ENCODE measurements around the gene CRACR2B.

The CRACR2B gene

GRCh38 chr11:826836-827145 lies 928 bp upstream of the CRACR2B start:
- H3K27ac Mint-ChIP-seq: no peak overlapping the region
- H3K4me3 Mint-ChIP-seq: peak overlapping the region; percentile 66
- ATAC-seq: peak; percentile 14
- peaks cover 11% of the 10 kb centered on the region for H3K36me3 Mint-ChIP-seq
- H3K4me1 Mint-ChIP-seq: peaks cover 57% of the 10 kb centered on the region
- peaks cover 16% of the 10 kb centered on the region for H3K27me3 Mint-ChIP-seq
- H3K9me3 Mint-ChIP-seq: no peaks in the 10 kb centered on the region

GRCh38 chr11:827146-827896 lies 398 bp upstream of the CRACR2B start:
- peaks cover 21% of the 10 kb centered on the region for H3K27me3 Mint-ChIP-seq
- H3K4me3 Mint-ChIP-seq: peak overlapping the region; percentile 79
- peak; percentile 58 for ATAC-seq
- peak overlapping the region; percentile 57 for H3K27ac Mint-ChIP-seq
- H3K4me1 Mint-ChIP-seq: peaks cover 57% of the 10 kb centered on the region
- no peaks in the 10 kb centered on the region for H3K9me3 Mint-ChIP-seq
- peaks cover 11% of the 10 kb centered on the region for H3K36me3 Mint-ChIP-seq

- no peak for ATAC-seq
- Mint-ChIP-seq H3K4me1 (peaks cover 56% of the 10 kb centered on the region), H3K27me3 (peaks cover 23% of the 10 kb centered on the region), H3K9me3 (no peaks in the 10 kb centered on the region), H3K4me3 (peak overlapping the region; percentile 79), H3K27ac (peak overlapping the region; percentile 48), H3K36me3 (peaks cover 11% of the 10 kb centered on the region)
Measured at GRCh38 chr11:828506-829175, 922 bp downstream of the CRACR2B start.

GRCh38 chr11:829176-829846 lies 1.6 kb downstream of the CRACR2B start:
- peak; percentile 22 for ATAC-seq
- Mint-ChIP-seq H3K27me3 (peaks cover 23% of the 10 kb centered on the region), H3K27ac (peak overlapping the region; percentile 48), H3K4me3 (peak overlapping the region; percentile 79), H3K4me1 (peaks cover 63% of the 10 kb centered on the region), H3K36me3 (peaks cover 11% of the 10 kb centered on the region), H3K9me3 (no peaks in the 10 kb centered on the region)

GRCh38 chr11:829847-830294 lies 2.2 kb downstream of the CRACR2B start:
- Mint-ChIP-seq H3K4me1 (peaks cover 65% of the 10 kb centered on the region), H3K36me3 (peaks cover 8% of the 10 kb centered on the region), H3K9me3 (no peaks in the 10 kb centered on the region), H3K4me3 (peak overlapping the region; percentile 79), H3K27ac (no peak overlapping the region), H3K27me3 (peaks cover 23% of the 10 kb centered on the region)
- ATAC-seq: peak; percentile 0

GRCh38 chr11:830295-831117 lies 2.8 kb downstream of the CRACR2B start:
- Mint-ChIP-seq H3K36me3 (peaks cover 1% of the 10 kb centered on the region), H3K27ac (no peak overlapping the region), H3K4me3 (peak overlapping the region; percentile 79), H3K27me3 (peaks cover 23% of the 10 kb centered on the region), H3K9me3 (no peaks in the 10 kb centered on the region), H3K4me1 (peaks cover 65% of the 10 kb centered on the region)
- ATAC-seq: peak; percentile 75

- H3K4me3 Mint-ChIP-seq: peak overlapping the region; percentile 59
- no peak overlapping the region for H3K27ac Mint-ChIP-seq
- no peak for ATAC-seq
- peaks cover 65% of the 10 kb centered on the region for H3K4me1 Mint-ChIP-seq
- H3K27me3 Mint-ChIP-seq: peaks cover 23% of the 10 kb centered on the region
- no peaks in the 10 kb centered on the region for H3K9me3 Mint-ChIP-seq
- H3K36me3 Mint-ChIP-seq: no peaks in the 10 kb centered on the region
Measured at GRCh38 chr11:831118-831864, 3.6 kb downstream of the CRACR2B start.

- Mint-ChIP-seq H3K4me3 (peak overlapping the region; percentile 63), H3K27me3 (peaks cover 23% of the 10 kb centered on the region)
Measured at GRCh38 chr11:831961-832528, 4.3 kb downstream of the CRACR2B start.

GRCh38 chr11:832529-833113 lies 4.9 kb downstream of the CRACR2B start, which contains the start of gene CD151:
Gene CD151, plus strand, starts transcription at chr11:832952. Its CDS starts 3,118 bp downstream, at chr11:836070.
- Mint-ChIP-seq H3K9me3 (no peaks in the 10 kb centered on the region), H3K27me3 (peaks cover 23% of the 10 kb centered on the region), H3K27ac (peak within 1 kb of the TSS; percentile 62), H3K36me3 (peaks cover 4% of the 10 kb centered on the region), H3K4me3 (peak within 1 kb of the TSS; percentile 74), H3K4me1 (peaks cover 61% of the 10 kb centered on the region)
- peak; percentile 67 for ATAC-seq

More at GRCh38 chr11:831961-832528, 4.3 kb downstream of the CRACR2B start:
- H3K9me3 Mint-ChIP-seq: no peaks in the 10 kb centered on the region
- H3K4me1 Mint-ChIP-seq: peaks cover 61% of the 10 kb centered on the region
- no peak overlapping the region for H3K27ac Mint-ChIP-seq
- no peak for ATAC-seq
- H3K36me3 Mint-ChIP-seq: no peaks in the 10 kb centered on the region

GRCh38 chr11:833114-833791 lies 5.5 kb downstream of the CRACR2B start:
- Mint-ChIP-seq H3K4me1 (peaks cover 58% of the 10 kb centered on the region), H3K4me3 (peak overlapping the region; percentile 74), H3K27me3 (peaks cover 23% of the 10 kb centered on the region), H3K27ac (peak overlapping the region; percentile 62), H3K9me3 (no peaks in the 10 kb centered on the region), H3K36me3 (peaks cover 8% of the 10 kb centered on the region)
- ATAC-seq: peak; percentile 35

GRCh38 chr11:833849-834311 lies 6.2 kb downstream of the CRACR2B start:
- Mint-ChIP-seq H3K27me3 (peaks cover 21% of the 10 kb centered on the region), H3K27ac (peak overlapping the region; percentile 62)
- ATAC-seq: no peak

GRCh38 chr11:834371-835316 lies 6.9 kb downstream of the CRACR2B start:
- Mint-ChIP-seq H3K4me3 (peak overlapping the region; percentile 74), H3K9me3 (no peaks in the 10 kb centered on the region), H3K4me1 (peaks cover 50% of the 10 kb centered on the region), H3K27ac (peak overlapping the region; percentile 62), H3K27me3 (peaks cover 13% of the 10 kb centered on the region), H3K36me3 (peaks cover 14% of the 10 kb centered on the region)
- ATAC-seq: no peak

More at GRCh38 chr11:833849-834311, 6.2 kb downstream of the CRACR2B start:
- Mint-ChIP-seq H3K4me1 (peaks cover 56% of the 10 kb centered on the region), H3K4me3 (peak overlapping the region; percentile 74), H3K36me3 (peaks cover 11% of the 10 kb centered on the region), H3K9me3 (no peaks in the 10 kb centered on the region)
